GM12878 (cell line): ENCODE results near the gene KRCC1. TPM values are rescaled to one million over a fixed set of nuclear protein-coding genes. Genes with fewer than 3 reads are reported as not detected.

ENCODE experiments used
- ASH2L ChIP-seq: fragments of 300-600, 200-600 bp; sonication (generic); IDR thresholded peaks from 2 replicates; pipeline ENCODE4 v1.6.1; 2017; ENCODE audit warnings: low read depth, mild to moderate bottlenecking, borderline replicate concordance
- CEBPB ChIP-seq, 2 experiments: fragments of 150-350 bp in 1 of 2; IDR thresholded peaks; 2 replicates each; pipeline ENCODE4 v1.6.1; 2012 to 2014; ENCODE audit warnings: low read depth in 2 of 2, low read length in 2 of 2, borderline replicate concordance in 1 of 2, inconsistent platforms in 1 of 2
- CHD1 ChIP-seq: IDR thresholded peaks from 2 replicates; pipeline ENCODE4 v1.6.1; 2012; ENCODE audit warnings: low read depth, low read length, improper control_type of control experiment
- EP300 ChIP-seq, 2 experiments: fragments of 150-350 bp in 1 of 2; IDR thresholded peaks; 2 replicates each; pipeline ENCODE4 v1.6.1; 2011 to 2012; ENCODE audit warnings: low read depth in 2 of 2, low read length in 2 of 2, borderline replicate concordance in 1 of 2, improper control_type of control experiment in 1 of 2, inconsistent platforms in 1 of 2; ENCODE audit not compliant: control insufficient read depth in 1 of 2
- HDAC2 ChIP-seq: fragments of 200-600 bp; sonication (generic); IDR thresholded peaks from 2 replicates; pipeline ENCODE4 v1.6.1; 2017
- MTA2 ChIP-seq: fragments of 450-650 bp; IDR thresholded peaks from 2 replicates; pipeline ENCODE4 v1.6.1; 2016; ENCODE audit warnings: low read depth, mild to moderate bottlenecking, moderate library complexity
- NBN ChIP-seq: fragments of 450-650 bp; IDR thresholded peaks from 2 replicates; pipeline ENCODE4 v1.6.1; 2016
- NFXL1 ChIP-seq: fragments of 450-650 bp; IDR thresholded peaks from 2 replicates; pipeline ENCODE4 v1.6.1; 2017; ENCODE audit warnings: antibody characterized with exemption, mild to moderate bottlenecking, borderline replicate concordance
- NFYA ChIP-seq: IDR thresholded peaks from 2 replicates; pipeline ENCODE4 v1.6.1; 2011; ENCODE audit warnings: low read depth, mild to moderate bottlenecking, low read length, improper control_type of control experiment, borderline replicate concordance
- NR2F1 ChIP-seq: fragments of 450-650 bp; conservative IDR thresholded peaks from 2 replicates; pipeline ENCODE4 v1.6.1; 2017; ENCODE audit warnings: mild to moderate bottlenecking
- RAD21 ChIP-seq: IDR thresholded peaks from 2 replicates; pipeline ENCODE4 v1.6.1; 2011; ENCODE audit warnings: mild to moderate bottlenecking, low read depth, low read length, moderate library complexity; ENCODE audit not compliant: insufficient read depth
- RELA ChIP-seq: fragments of 450-650 bp; IDR thresholded peaks from 2 replicates; pipeline ENCODE4 v1.8.0; 2014; ENCODE audit warnings: borderline replicate concordance; ENCODE audit not compliant: partially characterized antibody
- RUNX3 ChIP-seq: IDR thresholded peaks from 2 replicates; pipeline ENCODE4 v1.6.1; 2012; ENCODE audit warnings: low read length, inconsistent platforms
- SMAD5 ChIP-seq: IDR thresholded peaks from 2 replicates; pipeline ENCODE4 v1.6.1; 2016; ENCODE audit warnings: antibody characterized with exemption, low read depth
- SMARCA5 ChIP-seq: fragments of 450-650 bp; IDR thresholded peaks from 2 replicates; pipeline ENCODE4 v1.6.1; 2017; ENCODE audit warnings: mild to moderate bottlenecking
- TBL1XR1 ChIP-seq: IDR thresholded peaks from 2 replicates; pipeline ENCODE4 v1.6.1; 2012; ENCODE audit warnings: low read depth, low read length, improper control_type of control experiment
- polyA plus RNA-seq, 11 experiments: library from polyadenylated mRNA; depleted of rRNA in 4 of 11; unstranded in 6 of 11; stranded (reverse) in 5 of 11; fragments of >200 nt; fragmentation: Nextera tagmentation in 4 of 11; fragmentation: Illumina TruSeq in 1 of 11; extraction: Ambion mirVana in 4 of 11; extraction: Trizol in 1 of 11; gene quantifications; 1 replicate in 1 of 11; 2 replicates in 10 of 11; pipeline versions ENCODE4 v1.2.1 to v1.2.3, GENCODE V29; 2011 to 2016; ENCODE audit warnings: inconsistent platforms in 2 of 11, missing spikeins in 2 of 11, low read depth in 1 of 11
- total RNA-seq, 4 experiments: library from RNA; depleted of rRNA in 3 of 4; stranded (reverse); fragments of >200 nt in 3 of 4; fragmentation: Illumina TruSeq in 1 of 4; extraction: Trizol in 1 of 4; gene quantifications; 2 replicates each; pipeline versions ENCODE4 v1.2.1 to v1.2.3, GENCODE V29; 2013 to 2021
- TF ChIP-seq, protein P1 (sequence below): fragments of 150-350 bp; IDR thresholded peaks from 2 replicates; pipeline ENCODE4 v1.6.1; 2016; ENCODE audit warnings: low read depth, low read length
- TF ChIP-seq, protein P2 (sequence below): IDR thresholded peaks from 2 replicates; pipeline ENCODE4 v1.6.1; 2012; ENCODE audit warnings: mild to moderate bottlenecking, low read depth, low read length
- TF ChIP-seq, protein P3 (sequence below): fragments of 450-650 bp; IDR thresholded peaks from 2 replicates; pipeline ENCODE4 v1.6.1; 2017; ENCODE audit warnings: mild to moderate bottlenecking, moderate library complexity

KRCC1 gene
- total and polyA plus RNA-seq, 10 of the 15 experiments (the other 5 are each of a cell fraction or from before 2014, with no cell fraction given), result 3.8 to 27.2 (median 12.5) TPM

DNA sequence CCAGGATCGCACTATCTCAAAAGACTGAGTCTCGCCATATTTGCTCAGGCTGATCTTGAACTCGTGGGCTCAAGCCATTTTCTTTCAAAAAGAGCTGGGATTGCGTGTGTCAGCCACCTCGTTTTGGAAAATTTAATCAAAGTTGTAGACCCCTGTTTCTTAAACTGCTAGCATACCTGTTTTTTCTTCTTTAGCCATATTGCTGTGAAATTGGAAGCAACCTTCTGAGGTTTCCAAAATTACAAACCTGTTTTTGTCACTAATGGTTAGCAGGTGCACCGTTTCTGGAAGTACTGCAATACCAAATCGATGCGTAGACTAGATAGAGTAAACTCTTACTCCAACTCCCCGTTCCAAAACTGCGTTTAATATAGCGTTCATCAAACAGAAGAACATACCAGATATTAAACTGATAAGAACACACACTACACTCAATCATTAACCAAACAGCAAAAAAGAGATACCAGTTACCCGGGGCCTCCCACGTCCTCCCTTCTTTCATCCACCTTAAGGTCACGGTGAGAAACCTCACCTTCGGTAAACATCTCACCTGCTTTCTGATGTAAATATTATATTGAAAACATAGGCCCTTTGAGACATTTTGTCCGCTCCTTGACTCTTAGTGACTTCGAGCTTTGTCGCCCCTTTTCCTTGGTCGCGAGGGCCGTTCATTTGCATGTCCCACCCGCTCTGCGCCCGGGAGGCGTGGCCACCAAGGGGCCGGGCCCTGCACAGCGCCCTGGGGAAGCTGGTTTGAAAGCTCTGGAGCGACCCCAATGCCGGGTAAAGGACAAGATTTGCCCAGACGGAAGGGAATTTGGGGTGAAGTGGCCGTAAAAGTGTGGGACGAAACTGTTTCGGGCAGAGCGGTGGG lies 39.3 kb downstream of the KRCC1 start, which contains the start of gene RNU2-63P (continued):
- TF ChIP-seq SMAD5 (peak; percentile 100), EP300 (IDR thresholded peaks at IDR 0.05; ENCODE audit: borderline replicate concordance in 1 of 2, control insufficient read depth in 1 of 2, low read depth in 2 of 2, low read length in 2 of 2) (no peak), ASH2L (no peak), SMARCA5 (no peak), CHD1 (no peak), TBL1XR1 (no peak), NFXL1 (no peak), RELA (no peak), RUNX3 (peak; percentile 57), NBN (peak; percentile 54; the same call in 1 of the 2 replicates), MTA2 (no peak), NFYA (no peak), NR2F1 (no peak), RAD21 (no peak), CEBPB (IDR thresholded peaks at IDR 0.05; ENCODE audit: borderline replicate concordance in 1 of 2, low read depth in 2 of 2, low read length in 2 of 2) (0 out of 4 replicates have a peak, but pooled peaks of 1 of the 2 experiments have one; percentile 57), HDAC2 (no peak)
- TF ChIP-seq, protein P1, sequence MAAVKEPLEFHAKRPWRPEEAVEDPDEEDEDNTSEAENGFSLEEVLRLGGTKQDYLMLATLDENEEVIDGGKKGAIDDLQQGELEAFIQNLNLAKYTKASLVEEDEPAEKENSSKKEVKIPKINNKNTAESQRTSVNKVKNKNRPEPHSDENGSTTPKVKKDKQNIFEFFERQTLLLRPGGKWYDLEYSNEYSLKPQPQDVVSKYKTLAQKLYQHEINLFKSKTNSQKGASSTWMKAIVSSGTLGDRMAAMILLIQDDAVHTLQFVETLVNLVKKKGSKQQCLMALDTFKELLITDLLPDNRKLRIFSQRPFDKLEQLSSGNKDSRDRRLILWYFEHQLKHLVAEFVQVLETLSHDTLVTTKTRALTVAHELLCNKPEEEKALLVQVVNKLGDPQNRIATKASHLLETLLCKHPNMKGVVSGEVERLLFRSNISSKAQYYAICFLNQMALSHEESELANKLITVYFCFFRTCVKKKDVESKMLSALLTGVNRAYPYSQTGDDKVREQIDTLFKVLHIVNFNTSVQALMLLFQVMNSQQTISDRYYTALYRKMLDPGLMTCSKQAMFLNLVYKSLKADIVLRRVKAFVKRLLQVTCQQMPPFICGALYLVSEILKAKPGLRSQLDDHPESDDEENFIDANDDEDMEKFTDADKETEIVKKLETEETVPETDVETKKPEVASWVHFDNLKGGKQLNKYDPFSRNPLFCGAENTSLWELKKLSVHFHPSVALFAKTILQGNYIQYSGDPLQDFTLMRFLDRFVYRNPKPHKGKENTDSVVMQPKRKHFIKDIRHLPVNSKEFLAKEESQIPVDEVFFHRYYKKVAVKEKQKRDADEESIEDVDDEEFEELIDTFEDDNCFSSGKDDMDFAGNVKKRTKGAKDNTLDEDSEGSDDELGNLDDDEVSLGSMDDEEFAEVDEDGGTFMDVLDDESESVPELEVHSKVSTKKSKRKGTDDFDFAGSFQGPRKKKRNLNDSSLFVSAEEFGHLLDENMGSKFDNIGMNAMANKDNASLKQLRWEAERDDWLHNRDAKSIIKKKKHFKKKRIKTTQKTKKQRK, result no peak
- TF ChIP-seq, protein P2, sequence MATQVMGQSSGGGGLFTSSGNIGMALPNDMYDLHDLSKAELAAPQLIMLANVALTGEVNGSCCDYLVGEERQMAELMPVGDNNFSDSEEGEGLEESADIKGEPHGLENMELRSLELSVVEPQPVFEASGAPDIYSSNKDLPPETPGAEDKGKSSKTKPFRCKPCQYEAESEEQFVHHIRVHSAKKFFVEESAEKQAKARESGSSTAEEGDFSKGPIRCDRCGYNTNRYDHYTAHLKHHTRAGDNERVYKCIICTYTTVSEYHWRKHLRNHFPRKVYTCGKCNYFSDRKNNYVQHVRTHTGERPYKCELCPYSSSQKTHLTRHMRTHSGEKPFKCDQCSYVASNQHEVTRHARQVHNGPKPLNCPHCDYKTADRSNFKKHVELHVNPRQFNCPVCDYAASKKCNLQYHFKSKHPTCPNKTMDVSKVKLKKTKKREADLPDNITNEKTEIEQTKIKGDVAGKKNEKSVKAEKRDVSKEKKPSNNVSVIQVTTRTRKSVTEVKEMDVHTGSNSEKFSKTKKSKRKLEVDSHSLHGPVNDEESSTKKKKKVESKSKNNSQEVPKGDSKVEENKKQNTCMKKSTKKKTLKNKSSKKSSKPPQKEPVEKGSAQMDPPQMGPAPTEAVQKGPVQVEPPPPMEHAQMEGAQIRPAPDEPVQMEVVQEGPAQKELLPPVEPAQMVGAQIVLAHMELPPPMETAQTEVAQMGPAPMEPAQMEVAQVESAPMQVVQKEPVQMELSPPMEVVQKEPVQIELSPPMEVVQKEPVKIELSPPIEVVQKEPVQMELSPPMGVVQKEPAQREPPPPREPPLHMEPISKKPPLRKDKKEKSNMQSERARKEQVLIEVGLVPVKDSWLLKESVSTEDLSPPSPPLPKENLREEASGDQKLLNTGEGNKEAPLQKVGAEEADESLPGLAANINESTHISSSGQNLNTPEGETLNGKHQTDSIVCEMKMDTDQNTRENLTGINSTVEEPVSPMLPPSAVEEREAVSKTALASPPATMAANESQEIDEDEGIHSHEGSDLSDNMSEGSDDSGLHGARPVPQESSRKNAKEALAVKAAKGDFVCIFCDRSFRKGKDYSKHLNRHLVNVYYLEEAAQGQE, result no peak
- TF ChIP-seq, protein P3, sequence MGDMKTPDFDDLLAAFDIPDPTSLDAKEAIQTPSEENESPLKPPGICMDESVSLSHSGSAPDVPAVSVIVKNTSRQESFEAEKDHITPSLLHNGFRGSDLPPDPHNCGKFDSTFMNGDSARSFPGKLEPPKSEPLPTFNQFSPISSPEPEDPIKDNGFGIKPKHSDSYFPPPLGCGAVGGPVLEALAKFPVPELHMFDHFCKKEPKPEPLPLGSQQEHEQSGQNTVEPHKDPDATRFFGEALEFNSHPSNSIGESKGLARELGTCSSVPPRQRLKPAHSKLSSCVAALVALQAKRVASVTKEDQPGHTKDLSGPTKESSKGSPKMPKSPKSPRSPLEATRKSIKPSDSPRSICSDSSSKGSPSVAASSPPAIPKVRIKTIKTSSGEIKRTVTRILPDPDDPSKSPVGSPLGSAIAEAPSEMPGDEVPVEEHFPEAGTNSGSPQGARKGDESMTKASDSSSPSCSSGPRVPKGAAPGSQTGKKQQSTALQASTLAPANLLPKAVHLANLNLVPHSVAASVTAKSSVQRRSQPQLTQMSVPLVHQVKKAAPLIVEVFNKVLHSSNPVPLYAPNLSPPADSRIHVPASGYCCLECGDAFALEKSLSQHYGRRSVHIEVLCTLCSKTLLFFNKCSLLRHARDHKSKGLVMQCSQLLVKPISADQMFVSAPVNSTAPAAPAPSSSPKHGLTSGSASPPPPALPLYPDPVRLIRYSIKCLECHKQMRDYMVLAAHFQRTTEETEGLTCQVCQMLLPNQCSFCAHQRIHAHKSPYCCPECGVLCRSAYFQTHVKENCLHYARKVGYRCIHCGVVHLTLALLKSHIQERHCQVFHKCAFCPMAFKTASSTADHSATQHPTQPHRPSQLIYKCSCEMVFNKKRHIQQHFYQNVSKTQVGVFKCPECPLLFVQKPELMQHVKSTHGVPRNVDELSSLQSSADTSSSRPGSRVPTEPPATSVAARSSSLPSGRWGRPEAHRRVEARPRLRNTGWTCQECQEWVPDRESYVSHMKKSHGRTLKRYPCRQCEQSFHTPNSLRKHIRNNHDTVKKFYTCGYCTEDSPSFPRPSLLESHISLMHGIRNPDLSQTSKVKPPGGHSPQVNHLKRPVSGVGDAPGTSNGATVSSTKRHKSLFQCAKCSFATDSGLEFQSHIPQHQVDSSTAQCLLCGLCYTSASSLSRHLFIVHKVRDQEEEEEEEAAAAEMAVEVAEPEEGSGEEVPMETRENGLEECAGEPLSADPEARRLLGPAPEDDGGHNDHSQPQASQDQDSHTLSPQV, result no peak
